Measurements from ENCODE around the gene TUBB8. TPM values are rescaled to one million over a fixed set of nuclear protein-coding genes. Genes with fewer than 3 reads are reported as not detected.

The TUBB8 gene
- total RNA-seq, 4 donors from 2014 or later: not detected

DNA sequence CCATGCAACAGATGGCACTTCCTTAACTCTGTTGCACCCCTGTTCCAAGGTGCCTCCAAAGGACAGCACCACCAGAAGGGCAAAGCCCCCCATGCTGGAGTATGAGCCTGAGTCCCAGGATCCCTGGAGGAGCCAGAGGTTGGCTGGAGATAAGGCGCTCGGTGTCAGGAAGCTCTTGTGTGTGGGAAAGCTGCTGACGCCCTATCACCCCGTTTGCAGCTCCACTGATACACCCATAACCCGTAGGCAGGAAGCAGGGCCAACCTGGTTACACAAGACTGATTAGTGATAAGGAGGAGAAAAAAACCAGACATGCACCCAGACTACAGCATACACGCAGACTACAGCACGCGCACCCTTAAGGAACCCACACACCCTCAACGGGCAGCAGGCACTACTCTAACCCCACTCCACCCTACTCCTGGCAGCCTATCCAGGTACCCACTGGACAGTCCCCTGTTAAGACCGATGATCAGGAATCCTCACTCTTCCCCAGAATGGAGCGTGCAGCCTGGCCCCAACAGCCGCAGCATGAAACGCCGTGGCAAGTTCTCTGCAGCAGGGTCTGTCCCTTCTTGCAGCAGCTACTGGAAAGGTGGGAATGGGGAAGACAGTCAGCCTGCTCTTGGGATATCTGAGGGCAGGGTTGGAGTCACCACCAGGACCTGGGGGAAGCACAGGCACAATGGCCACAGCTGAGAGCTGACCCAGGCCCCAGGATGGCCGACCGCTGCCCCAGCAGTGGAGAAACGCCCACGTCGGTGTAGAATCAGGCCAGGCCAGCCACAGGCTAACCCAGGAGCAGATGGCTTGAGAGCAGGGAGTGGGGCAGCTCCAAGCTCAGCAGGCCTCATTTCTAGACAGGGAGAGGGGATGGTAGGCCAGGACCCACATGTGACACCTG lies 38.3 kb upstream of the TUBB8 start:
- no peak for DNase-seq
- intact Hi-C loops (cut with DNase I): no loop called here
- Histone ChIP-seq H3K4me3 (no peak overlapping the region), H3K36me3 (no peaks in the 10 kb centered on the region), H3K9me3 (no peaks in the 10 kb centered on the region), H3K4me1 (peaks cover 0 to 11% (median 4%) of the 10 kb centered on the region in 3 donors), H3K27me3 (peaks cover 0 to 15% (median 0%) of the 10 kb centered on the region in 4 donors), H3K27ac (no peak overlapping the region)
- TF ChIP-seq POLR2A (IDR thresholded peaks at IDR 0.05): no peak
- TF ChIP-seq, protein P1, sequence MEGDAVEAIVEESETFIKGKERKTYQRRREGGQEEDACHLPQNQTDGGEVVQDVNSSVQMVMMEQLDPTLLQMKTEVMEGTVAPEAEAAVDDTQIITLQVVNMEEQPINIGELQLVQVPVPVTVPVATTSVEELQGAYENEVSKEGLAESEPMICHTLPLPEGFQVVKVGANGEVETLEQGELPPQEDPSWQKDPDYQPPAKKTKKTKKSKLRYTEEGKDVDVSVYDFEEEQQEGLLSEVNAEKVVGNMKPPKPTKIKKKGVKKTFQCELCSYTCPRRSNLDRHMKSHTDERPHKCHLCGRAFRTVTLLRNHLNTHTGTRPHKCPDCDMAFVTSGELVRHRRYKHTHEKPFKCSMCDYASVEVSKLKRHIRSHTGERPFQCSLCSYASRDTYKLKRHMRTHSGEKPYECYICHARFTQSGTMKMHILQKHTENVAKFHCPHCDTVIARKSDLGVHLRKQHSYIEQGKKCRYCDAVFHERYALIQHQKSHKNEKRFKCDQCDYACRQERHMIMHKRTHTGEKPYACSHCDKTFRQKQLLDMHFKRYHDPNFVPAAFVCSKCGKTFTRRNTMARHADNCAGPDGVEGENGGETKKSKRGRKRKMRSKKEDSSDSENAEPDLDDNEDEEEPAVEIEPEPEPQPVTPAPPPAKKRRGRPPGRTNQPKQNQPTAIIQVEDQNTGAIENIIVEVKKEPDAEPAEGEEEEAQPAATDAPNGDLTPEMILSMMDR (IDR thresholded peaks at IDR 0.05): no peak
- WGBS, 2 donors: 66 to 81% methylated on average over 4 to 7 of the region's 19 CpGs

DNA sequence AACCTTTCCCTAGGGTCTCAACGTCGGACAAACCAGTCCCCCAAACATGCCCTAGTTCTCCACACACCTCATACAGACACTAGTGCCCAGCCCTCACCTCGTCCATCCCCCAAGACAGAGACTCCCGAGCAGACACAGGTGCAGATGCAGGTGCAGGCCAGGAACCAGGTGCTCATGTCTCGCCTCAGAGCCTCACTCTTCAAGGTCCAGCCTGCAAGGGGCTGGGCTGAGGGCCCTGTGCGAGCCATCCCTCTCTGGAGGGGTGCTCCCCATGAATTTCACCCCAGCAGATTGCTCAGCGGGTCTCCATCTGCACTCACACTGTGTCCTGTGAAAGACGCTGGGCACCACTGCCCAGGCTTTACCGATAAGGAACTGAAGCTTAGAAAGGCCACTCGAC lies 36.9 kb upstream of the TUBB8 start:
- 66 to 83% methylated on average over 4 to 9 of the region's 10 CpGs for WGBS, 2 donors

DNA sequence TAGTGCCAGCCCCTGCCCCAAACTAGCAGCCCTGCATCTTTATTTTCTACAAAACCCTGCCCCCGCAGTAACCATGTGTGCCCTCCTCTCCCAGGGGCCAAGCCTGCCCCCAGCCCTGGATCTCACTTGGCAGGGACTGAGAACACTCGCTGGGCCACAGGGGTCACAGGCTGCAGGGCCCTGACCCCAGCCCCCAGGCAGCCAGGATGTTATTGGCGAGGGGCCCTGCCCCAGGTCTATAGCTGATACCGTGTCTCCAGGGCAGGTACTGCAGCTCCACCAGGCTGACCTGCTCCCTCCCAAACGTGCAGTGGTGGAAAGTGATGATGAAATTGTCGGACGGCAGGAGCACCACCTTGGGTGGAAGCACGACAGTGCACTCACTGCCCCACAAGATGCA lies 35.9 kb upstream of the TUBB8 start:
- Histone ChIP-seq H3K4me1 (no peaks in the 10 kb centered on the region), H3K4me3 (no peak overlapping the region), H3K36me3 (no peaks in the 10 kb centered on the region), H3K27ac (no peak overlapping the region), H3K9me3 (no peaks in the 10 kb centered on the region), H3K27me3 (peaks cover 0 to 34% (median 0%) of the 10 kb centered on the region in 4 donors)
- WGBS, 2 donors: 65% methylated on average over 4 of the region's 8 CpGs; no CpG with 5 or more reads in 1 of the 2 donors
- TF ChIP-seq POLR2A (IDR thresholded peaks at IDR 0.05): no peak
- TF ChIP-seq, protein P1 (IDR thresholded peaks at IDR 0.05): no peak
- intact Hi-C loops (cut with DNase I): no loop called here
- DNase-seq: no peak

More for the DNA sequence above, 36.9 kb upstream of the TUBB8 start:
- no peak overlapping the region for H3K4me3 ChIP-seq
- H3K27ac ChIP-seq: no peak overlapping the region
- no peaks in the 10 kb centered on the region for H3K9me3 ChIP-seq
- intact Hi-C loops (cut with DNase I): no loop called here
- no peaks in the 10 kb centered on the region for H3K4me1 ChIP-seq
- peaks cover 0 to 25% (median 0%) of the 10 kb centered on the region in 4 donors for H3K27me3 ChIP-seq
- no peaks in the 10 kb centered on the region for H3K36me3 ChIP-seq
- no peak for DNase-seq
- TF ChIP-seq, protein P1 (IDR thresholded peaks at IDR 0.05): no peak
- no peak for TF ChIP-seq POLR2A (IDR thresholded peaks at IDR 0.05)

DNA sequence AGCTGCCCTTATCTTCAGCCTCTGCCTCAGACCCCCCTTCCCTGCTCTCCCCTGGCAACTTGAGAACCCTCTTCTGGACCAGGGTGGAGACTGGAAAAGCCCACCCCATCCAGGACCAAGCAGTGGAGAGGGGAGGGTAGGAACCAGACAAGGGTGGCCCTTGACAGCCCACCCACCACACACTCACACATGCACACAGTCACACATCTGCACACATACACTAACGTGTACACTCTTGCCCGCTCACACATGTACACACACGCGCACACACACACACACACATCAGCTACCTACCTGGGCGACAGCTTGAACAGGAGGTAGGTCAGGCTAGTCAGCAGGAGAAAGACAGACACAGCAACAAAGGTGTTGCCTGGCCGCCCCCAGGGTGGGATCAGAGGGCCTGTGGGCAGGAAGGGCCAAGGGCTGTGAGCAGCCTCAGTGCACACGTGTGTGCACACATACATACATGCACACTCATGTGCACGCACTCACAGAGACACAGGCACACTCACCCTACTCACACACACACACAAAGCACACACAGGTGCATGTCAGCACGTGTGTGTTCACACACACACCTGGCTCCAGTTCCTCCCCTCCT lies 34.9 kb upstream of the TUBB8 start:
- no peak overlapping the region for H3K27ac ChIP-seq
- TF ChIP-seq POLR2A (IDR thresholded peaks at IDR 0.05): no peak
- H3K9me3 ChIP-seq: no peaks in the 10 kb centered on the region
- no peaks in the 10 kb centered on the region for H3K4me1 ChIP-seq
- 75 to 83% methylated on average over 2 to 7 of the region's 9 CpGs for WGBS, 2 donors
- H3K36me3 ChIP-seq: no peaks in the 10 kb centered on the region
- intact Hi-C loops (cut with DNase I): no loop called here
- no peak overlapping the region for H3K4me3 ChIP-seq
- DNase-seq: no peak
- H3K27me3 ChIP-seq: peaks cover 0 to 43% (median 0%) of the 10 kb centered on the region in 4 donors

DNA sequence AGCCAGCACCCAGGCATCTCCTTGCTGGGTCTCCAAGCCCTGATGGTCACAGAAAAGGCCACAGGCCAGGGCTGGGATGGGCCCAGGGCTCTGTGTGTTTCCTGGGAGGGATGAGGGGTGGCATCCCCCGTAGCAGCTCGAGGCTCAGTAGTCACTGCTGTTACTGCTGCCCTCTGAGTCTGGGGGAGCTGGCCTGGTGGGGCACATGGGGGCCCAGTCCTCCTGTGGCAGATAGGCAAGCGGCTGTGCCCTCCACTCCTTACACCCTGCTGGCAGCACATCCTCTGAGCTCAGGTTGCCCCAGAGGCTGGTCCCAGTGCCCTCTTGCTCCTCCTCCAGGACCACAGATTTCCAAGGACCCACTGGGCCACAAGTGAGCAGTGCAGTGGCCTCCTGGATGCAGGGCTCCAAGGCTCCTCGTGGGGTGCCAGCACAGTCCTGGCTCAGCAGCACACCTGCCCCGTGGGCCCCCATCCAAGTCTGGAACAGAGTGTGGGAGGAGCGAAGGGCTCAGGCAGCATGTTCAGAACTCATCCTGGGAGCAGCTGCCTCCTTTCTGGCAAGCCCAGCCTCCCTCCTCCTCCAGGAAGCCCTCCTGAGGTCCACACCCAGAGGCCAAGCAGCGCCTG lies 31.5 kb upstream of the TUBB8 start:
- Histone ChIP-seq H3K36me3 (no peaks in the 10 kb centered on the region), H3K4me1 (peaks cover 0 to 6% (median 0%) of the 10 kb centered on the region in 3 donors), H3K4me3 (no peak overlapping the region), H3K27me3 (peaks cover 0 to 48% (median 0%) of the 10 kb centered on the region in 4 donors), H3K27ac (no peak overlapping the region), H3K9me3 (no peaks in the 10 kb centered on the region)
- no peak for TF ChIP-seq POLR2A (IDR thresholded peaks at IDR 0.05)
- TF ChIP-seq, protein P1 (IDR thresholded peaks at IDR 0.05): no peak
- intact Hi-C loops (cut with DNase I): no loop called here
- DNase-seq: no peak
- WGBS, 2 donors: 50% methylated on average over 1 of the region's 7 CpGs; no CpG with 5 or more reads in 1 of the 2 donors
